Ectodermal cell (in vitro differentiated cells): ENCODE results near the gene SLC30A9.

ENCODE experiments used
- H3K27ac ChIP-seq: 2 replicates; pipeline ENCODE4 v1.7.0; 2013; ENCODE audit warnings: mild to moderate bottlenecking, low read depth, low read length; ENCODE audit not compliant: insufficient read depth, poor library complexity, severe bottlenecking
- H3K27me3 ChIP-seq: 2 replicates; pipeline ENCODE4 v1.7.0; 2013; ENCODE audit warnings: mild to moderate bottlenecking, low read length; ENCODE audit not compliant: insufficient read depth, control insufficient read depth, poor library complexity, severe bottlenecking
- H3K36me3 ChIP-seq: one replicate; pipeline ENCODE4 v1.7.0; 2013; ENCODE audit warnings: low read length; ENCODE audit not compliant: control insufficient read depth, insufficient read depth
- H3K4me1 ChIP-seq: one replicate; pipeline ENCODE4 v1.7.0; 2013; ENCODE audit warnings: low read length; ENCODE audit not compliant: control insufficient read depth, insufficient read depth
- H3K4me3 ChIP-seq: 2 replicates; pipeline ENCODE4 v1.7.0; 2013; ENCODE audit warnings: low read depth, low read length, control low read depth; ENCODE audit not compliant: insufficient read depth
- H3K9me3 ChIP-seq: 2 replicates; pipeline ENCODE4 v1.7.0; 2013; ENCODE audit warnings: mild to moderate bottlenecking, low read length, moderate library complexity; ENCODE audit not compliant: control insufficient read depth
- WGBS, 2 experiments: methylation state at CpG; one replicate each; pipeline ENCODE4 v1.1.7; 2013; ENCODE audit warnings: missing lambda C conversion rate in 2 of 2; 5-methylcytosine and 5-hydroxymethylcytosine counted together

SLC30A9 gene

GRCh38 chr4:41975341-41975740, 15.0 kb upstream of the SLC30A9 start:
- Histone ChIP-seq H3K4me3 (no peak overlapping the region), H3K27me3 (no peaks in the 10 kb centered on the region), H3K4me1 (no peaks in the 10 kb centered on the region), H3K36me3 (no peaks in the 10 kb centered on the region), H3K9me3 (no peaks in the 10 kb centered on the region), H3K27ac (no peak overlapping the region)
- 84 to 95% methylated on average over 1 of the region's 1 CpG for WGBS, 2 experiments

DNA sequence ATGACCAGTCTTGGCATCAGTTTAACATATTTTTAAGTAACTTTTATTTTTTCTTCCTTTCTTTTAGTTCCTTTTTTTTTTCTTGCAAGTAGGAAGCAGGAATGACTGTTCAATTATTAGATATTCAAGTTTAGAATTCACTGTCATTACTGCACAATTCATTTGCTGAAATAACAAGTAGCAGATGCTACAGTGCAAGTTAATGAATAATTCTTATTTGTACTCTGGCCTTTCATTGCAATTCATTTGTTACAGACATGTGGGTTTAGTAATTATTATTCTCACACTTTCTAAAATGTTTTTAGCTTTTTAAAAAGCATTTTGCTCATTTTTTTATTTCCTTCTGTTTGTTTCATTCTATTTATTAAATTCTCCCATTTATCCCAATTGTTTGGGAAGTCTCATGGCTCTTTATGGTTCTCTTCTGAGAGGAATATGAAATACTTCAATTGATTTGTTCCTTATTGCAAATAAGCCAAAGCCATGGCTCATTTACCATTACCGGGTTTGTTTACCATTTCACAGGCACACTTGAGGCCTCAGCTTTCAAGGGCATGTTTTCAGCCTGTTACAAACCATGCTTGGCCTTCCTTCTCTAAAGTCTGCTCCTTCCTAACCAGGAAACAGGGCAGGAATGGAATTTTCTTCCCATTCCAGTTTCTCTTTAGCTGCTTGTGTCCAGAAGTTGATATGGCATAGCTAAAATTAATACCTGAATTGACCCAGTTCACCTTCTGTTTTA, 13.4 kb upstream of the SLC30A9 start:
- Histone ChIP-seq H3K36me3 (no peaks in the 10 kb centered on the region), H3K27ac (no peak overlapping the region), H3K9me3 (no peaks in the 10 kb centered on the region), H3K27me3 (no peaks in the 10 kb centered on the region), H3K4me1 (no peaks in the 10 kb centered on the region), H3K4me3 (no peak overlapping the region)
- WGBS, 2 experiments: 91 to 96% methylated on average over 1 of the region's 1 CpG

DNA sequence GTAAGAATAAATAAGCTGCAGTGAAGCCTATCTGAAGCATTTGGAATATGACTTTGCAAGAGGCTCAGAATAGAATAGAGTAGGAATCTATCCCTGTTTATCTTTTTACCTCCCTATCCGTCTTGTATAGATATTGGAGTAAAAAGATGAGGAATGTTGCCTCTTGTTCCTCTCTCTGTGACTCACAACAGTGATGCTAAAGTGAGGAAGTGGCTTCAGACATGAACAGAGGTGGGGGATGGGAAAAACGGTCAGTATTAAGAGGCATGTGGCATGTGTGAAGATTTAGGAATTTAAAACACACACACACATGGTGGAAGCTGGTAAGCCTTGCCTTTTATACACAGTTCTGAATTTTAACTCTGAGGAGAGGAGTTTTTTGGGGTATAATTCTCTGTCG, 12.6 kb upstream of the SLC30A9 start:
- H3K27me3 ChIP-seq: no peaks in the 10 kb centered on the region
- H3K9me3 ChIP-seq: no peaks in the 10 kb centered on the region
- WGBS, 2 experiments: 82 to 98% methylated on average over 3 of the region's 3 CpGs
- no peaks in the 10 kb centered on the region for H3K4me1 ChIP-seq
- no peak overlapping the region for H3K4me3 ChIP-seq
- H3K27ac ChIP-seq: no peak overlapping the region
- no peaks in the 10 kb centered on the region for H3K36me3 ChIP-seq

- Histone ChIP-seq H3K9me3 (no peaks in the 10 kb centered on the region), H3K4me3 (no peak within 1 kb of the TSS), H3K27me3 (no peaks in the 10 kb centered on the region), H3K4me1 (no peaks in the 10 kb centered on the region), H3K36me3 (no peaks in the 10 kb centered on the region), H3K27ac (no peak within 1 kb of the TSS)
- 96% methylated on average over 11 to 12 of the region's 12 CpGs for WGBS, 2 experiments
Observed at GRCh38 chr4:41981456-41981855, 8.9 kb upstream of the SLC30A9 start, which contains the start of gene DCAF4L1. Gene DCAF4L1, plus strand, starts transcription at chr4:41981756. Its CDS starts 37 bp downstream, at chr4:41981793.

GRCh38 chr4:41982716-41983115, 7.6 kb upstream of the SLC30A9 start:
- Histone ChIP-seq H3K9me3 (no peaks in the 10 kb centered on the region), H3K27me3 (no peaks in the 10 kb centered on the region), H3K27ac (no peak overlapping the region), H3K4me3 (no peak overlapping the region), H3K4me1 (no peaks in the 10 kb centered on the region), H3K36me3 (no peaks in the 10 kb centered on the region)
- 94 to 95% methylated on average over 22 of the region's 22 CpGs for WGBS, 2 experiments

GRCh38 chr4:41985151-41985550, 5.2 kb upstream of the SLC30A9 start:
- H3K27ac ChIP-seq: no peak overlapping the region
- no peaks in the 10 kb centered on the region for H3K9me3 ChIP-seq
- no peaks in the 10 kb centered on the region for H3K36me3 ChIP-seq
- no peaks in the 10 kb centered on the region for H3K27me3 ChIP-seq
- WGBS, 2 experiments: 14 to 29% methylated on average over 1 of the region's 1 CpG
- no peaks in the 10 kb centered on the region for H3K4me1 ChIP-seq
- no peak overlapping the region for H3K4me3 ChIP-seq

DNA sequence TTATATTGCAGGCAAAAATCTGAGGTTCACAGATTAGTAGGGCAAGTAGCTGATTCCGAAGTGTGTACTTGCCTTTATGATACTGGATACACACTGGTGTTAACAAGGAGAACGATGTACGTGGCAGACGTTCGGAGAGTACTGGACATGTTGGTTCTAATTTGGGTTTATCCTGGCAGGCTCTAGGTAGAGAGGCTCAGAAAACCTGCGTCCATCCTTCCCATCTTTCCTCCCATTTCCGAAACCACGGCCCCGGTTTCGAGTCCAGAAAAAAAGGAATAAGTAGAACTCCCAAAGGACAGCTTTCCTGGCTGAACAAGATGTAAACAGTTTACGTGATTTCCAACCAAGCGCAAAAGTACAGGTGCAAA, 351 bp upstream of the SLC30A9 start:
- Histone ChIP-seq H3K4me3 (peak overlapping the region; percentile 94), H3K27ac (no peak overlapping the region), H3K36me3 (no peaks in the 10 kb centered on the region), H3K9me3 (no peaks in the 10 kb centered on the region), H3K4me1 (peaks cover 11% of the 10 kb centered on the region), H3K27me3 (no peaks in the 10 kb centered on the region)
- 1 to 2% methylated on average over 12 of the region's 12 CpGs for WGBS, 2 experiments

DNA sequence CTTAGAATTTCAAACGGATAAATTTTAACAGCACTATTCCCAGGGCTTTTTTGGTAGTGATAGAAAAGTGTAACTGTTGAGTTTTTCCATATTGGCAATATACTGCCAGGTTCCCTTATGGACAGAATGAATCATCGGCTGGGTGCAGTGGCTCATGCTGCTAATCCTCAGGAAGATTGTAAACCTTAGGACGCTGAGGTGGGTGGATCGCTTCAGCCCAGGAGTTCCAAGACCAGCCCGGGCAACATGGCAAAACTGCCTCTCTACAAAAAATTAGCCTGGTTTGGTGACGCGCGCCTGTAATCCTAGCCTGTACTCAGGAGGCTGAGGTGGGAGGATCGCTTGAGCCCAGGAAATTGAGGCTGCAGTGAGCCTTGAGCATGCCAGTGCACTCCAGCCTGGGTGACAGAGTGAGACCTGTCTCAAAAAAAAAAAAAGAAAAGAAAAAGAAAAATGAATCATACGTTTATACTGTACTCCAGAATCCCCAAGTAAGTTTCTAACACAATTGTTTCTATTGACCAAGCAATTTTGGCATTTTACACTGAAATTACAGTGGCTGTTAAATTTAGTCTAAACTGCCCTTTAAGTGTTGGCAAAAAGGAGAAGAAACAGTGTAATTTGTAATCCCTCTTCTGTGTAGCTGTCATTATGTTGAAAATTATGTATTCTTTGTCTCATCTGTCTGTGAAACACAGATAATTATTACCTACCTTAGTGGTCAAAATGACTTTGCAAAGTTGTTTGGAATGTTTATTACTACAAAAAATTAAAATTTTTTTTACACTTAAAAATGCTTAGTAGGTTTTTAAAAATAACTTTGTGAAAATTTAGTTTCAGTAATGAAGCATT, 1.8 kb downstream of the SLC30A9 start:
- Histone ChIP-seq H3K36me3 (no peaks in the 10 kb centered on the region), H3K27ac (no peak overlapping the region), H3K9me3 (no peaks in the 10 kb centered on the region), H3K4me1 (peaks cover 11% of the 10 kb centered on the region), H3K4me3 (no peak overlapping the region), H3K27me3 (no peaks in the 10 kb centered on the region)
- WGBS, 2 experiments: 90 to 94% methylated on average over 9 to 10 of the region's 10 CpGs

- Histone ChIP-seq H3K4me1 (peaks cover 11% of the 10 kb centered on the region), H3K4me3 (no peak overlapping the region), H3K27me3 (no peaks in the 10 kb centered on the region), H3K9me3 (no peaks in the 10 kb centered on the region), H3K36me3 (no peaks in the 10 kb centered on the region), H3K27ac (no peak overlapping the region)
- 100% methylated on average over 1 of the region's 4 CpGs; no CpG with 5 or more reads in 1 of the 2 experiments for WGBS, 2 experiments
Observed at GRCh38 chr4:41992967-41993857, 2.9 kb downstream of the SLC30A9 start.
